SK-N-SH (cell line): Measurements from ENCODE around the gene SLC13A4.

Experiments used
- POLR2AphosphoS5 ChIP-seq: IDR thresholded peaks from 2 replicates; pipeline ENCODE4 v1.6.1; 2012; ENCODE audit warnings: low read depth, low read length
- TF ChIP-seq, protein P1 (sequence below): fragments of 200-600 bp; sonication (generic); IDR thresholded peaks from 2 replicates; pipeline ENCODE4 v1.6.1; 2017; ENCODE audit warnings: antibody characterized with exemption, mild to moderate bottlenecking, moderate library complexity

DNA sequence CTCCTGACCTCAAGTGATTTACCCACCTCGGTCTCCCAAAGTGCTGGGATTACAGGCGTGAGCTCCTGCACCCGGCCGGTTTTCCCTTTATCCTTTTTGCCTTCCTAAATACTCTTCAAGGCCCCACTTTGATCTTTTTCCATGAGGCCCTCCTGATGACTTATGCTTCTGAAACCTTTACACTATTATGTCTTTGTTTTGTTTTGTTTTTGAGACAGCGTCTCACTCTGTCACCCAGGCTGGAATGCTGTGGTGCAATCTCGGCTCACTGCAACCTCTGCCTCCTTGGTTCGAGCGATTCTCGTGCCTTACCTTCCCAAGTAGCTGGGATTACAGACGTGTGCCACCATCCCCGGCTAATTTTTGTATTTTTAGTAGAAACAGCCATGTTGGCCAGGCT lies 61.8 kb downstream of the SLC13A4 start:
- no peak for TF ChIP-seq POLR2AphosphoS5
- TF ChIP-seq, protein P1, sequence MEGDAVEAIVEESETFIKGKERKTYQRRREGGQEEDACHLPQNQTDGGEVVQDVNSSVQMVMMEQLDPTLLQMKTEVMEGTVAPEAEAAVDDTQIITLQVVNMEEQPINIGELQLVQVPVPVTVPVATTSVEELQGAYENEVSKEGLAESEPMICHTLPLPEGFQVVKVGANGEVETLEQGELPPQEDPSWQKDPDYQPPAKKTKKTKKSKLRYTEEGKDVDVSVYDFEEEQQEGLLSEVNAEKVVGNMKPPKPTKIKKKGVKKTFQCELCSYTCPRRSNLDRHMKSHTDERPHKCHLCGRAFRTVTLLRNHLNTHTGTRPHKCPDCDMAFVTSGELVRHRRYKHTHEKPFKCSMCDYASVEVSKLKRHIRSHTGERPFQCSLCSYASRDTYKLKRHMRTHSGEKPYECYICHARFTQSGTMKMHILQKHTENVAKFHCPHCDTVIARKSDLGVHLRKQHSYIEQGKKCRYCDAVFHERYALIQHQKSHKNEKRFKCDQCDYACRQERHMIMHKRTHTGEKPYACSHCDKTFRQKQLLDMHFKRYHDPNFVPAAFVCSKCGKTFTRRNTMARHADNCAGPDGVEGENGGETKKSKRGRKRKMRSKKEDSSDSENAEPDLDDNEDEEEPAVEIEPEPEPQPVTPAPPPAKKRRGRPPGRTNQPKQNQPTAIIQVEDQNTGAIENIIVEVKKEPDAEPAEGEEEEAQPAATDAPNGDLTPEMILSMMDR: no peak
